Natural killer cell (primary cell): Measurements from ENCODE around the gene FUBP1. TPM values are rescaled to one million over a fixed set of nuclear protein-coding genes. Genes with fewer than 3 reads are reported as not detected.
A peak's percentile ranks its signal among the peaks of the same experiment; 100 is the strongest.
"Not testable (repeated sequence)": the region's sequence is repeated elsewhere in the genome, so short reads cannot be mapped to it uniquely, and the experiment has no call there.

Experiments
- ATAC-seq, 3 donors: fragments of 150-1000 bp in 2 of 3; fragments of 200-7000 bp in 1 of 3; cut with Tn5 transposase; 1 replicate in 1 of 3; 2 replicates in 2 of 3; pipeline ENCODE4 v1.10.0; 2021; ENCODE audit warnings: mild to moderate bottlenecking in 2 of 3, moderate library complexity in 2 of 3
- DNase-seq, 2 donors: peaks; one replicate each; pipeline versions ENCODE4 v3.0.0 to v3.0.0-alpha.2; 2013 to 2021; ENCODE audit warnings: mixed read lengths in 1 of 2
- H3K27ac ChIP-seq: one replicate; pipeline ENCODE4 v1.5.1; 2013; ENCODE audit warnings: mild to moderate bottlenecking, low read length
- H3K27me3 ChIP-seq: one replicate; pipeline ENCODE4 v1.6.1; 2013; ENCODE audit warnings: low read length; ENCODE audit not compliant: control insufficient read depth, insufficient read depth
- H3K36me3 ChIP-seq: one replicate; pipeline ENCODE4 v1.6.1; 2013; ENCODE audit warnings: low read length; ENCODE audit not compliant: control insufficient read depth, insufficient read depth
- H3K4me1 ChIP-seq: one replicate; pipeline ENCODE4 v1.6.1; 2013; ENCODE audit warnings: low read length; ENCODE audit not compliant: control insufficient read depth, insufficient read depth
- H3K4me3 ChIP-seq: one replicate; pipeline ENCODE4 v1.5.1; 2013; ENCODE audit warnings: low read length
- H3K9me3 ChIP-seq: one replicate; pipeline ENCODE4 v1.6.1; 2013; ENCODE audit warnings: low read length; ENCODE audit not compliant: control insufficient read depth, insufficient read depth
- H3K27ac Mint-ChIP-seq, 2 donors: one replicate each; pipeline ENCODE4 v1.8.0; 2022; ENCODE audit warnings: mild to moderate bottlenecking in 2 of 2, mixed read lengths in 2 of 2, moderate library complexity in 1 of 2
- H3K27me3 Mint-ChIP-seq, 2 donors: one replicate each; pipeline ENCODE4 v1.8.0; 2022; ENCODE audit warnings: low read depth in 2 of 2, mixed read lengths in 2 of 2
- H3K36me3 Mint-ChIP-seq: one replicate; pipeline ENCODE4 v1.8.0; 2022; ENCODE audit warnings: mixed read lengths
- H3K4me1 Mint-ChIP-seq, 2 donors: one replicate each; pipeline ENCODE4 v1.8.0; 2022; ENCODE audit warnings: mixed read lengths in 2 of 2
- H3K4me3 Mint-ChIP-seq: one replicate; pipeline ENCODE4 v1.8.0; 2022; ENCODE audit warnings: mild to moderate bottlenecking, moderate library complexity, mixed read lengths
- H3K9me3 Mint-ChIP-seq, 2 donors: one replicate each; pipeline ENCODE4 v1.8.0; 2022; ENCODE audit warnings: mixed read lengths in 2 of 2
- CTCF ChIP-seq: fragments of 200-600 bp; IDR thresholded peaks from one replicate; pipeline ENCODE4 v1.8.0; 2022; ENCODE audit warnings: antibody characterized with exemption
- whole genome bisulfite sequencing: methylation state at CpG from one replicate; pipeline ENCODE4 v1.1.7; 2013; ENCODE audit warnings: missing lambda C conversion rate; ENCODE audit not compliant: insufficient coverage; 5-methylcytosine and 5-hydroxymethylcytosine counted together
- intact Hi-C: fragments of 100-400 bp; cut with micrococcal nuclease; formaldehyde crosslinking; loops from one replicate; pipeline ENCODE4 v1.14.2; 2022
- total RNA-seq, 4 donors: library from RNA; stranded (reverse); fragments of 120-200 nt in 1 of 4; gene quantifications; one replicate each; pipeline versions ENCODE4 v1.2.3 to v1.2.4, GENCODE V29; 2013 to 2022

FUBP1 gene
- total RNA-seq = 100 to 1,000 TPM; 247 to 285 (median 249) TPM
- 265 TPM for total RNA-seq (2013)

DNA sequence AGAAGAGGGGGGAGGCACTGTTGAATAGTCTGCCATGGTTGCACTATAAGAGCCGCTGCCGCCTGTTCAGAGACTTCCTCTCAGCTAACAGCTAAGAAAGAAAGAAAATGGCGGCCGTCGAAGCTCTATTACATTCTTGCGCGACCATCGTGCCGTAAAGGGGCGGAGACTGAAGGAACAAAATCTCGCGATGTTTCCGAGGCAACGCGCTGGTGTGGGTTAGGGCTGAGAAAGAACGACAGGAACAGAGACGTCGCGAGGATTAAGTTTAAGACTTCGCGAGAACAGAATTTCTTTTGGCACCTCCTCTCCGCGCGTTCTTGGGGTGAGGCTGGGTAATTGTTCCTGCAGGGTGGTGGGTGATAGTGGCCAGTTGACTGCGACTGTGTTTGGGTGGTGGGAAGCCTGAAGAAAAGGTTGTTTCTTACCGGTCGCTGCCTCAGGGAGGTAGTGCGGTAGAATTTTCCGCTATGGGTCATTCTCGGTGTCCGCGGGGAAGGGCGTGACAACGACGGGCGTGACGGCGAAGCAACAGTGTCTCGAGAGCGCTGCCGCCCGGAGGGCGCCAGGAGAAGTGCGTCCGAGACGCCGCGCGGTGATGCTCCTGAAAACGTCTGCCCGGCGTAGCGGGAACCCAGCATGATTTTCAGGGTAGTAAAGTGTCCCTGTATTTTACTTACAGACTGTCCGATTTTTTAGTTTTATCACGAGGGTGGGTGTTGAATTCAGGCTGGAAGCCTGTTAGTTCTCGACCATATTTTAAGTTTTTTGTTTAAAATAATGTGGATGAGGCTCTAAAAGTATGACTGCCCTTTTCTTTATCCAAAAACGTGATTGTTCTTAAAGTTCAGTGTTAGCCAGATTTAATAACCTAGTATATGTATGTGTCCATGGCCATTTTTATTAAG, at the start of gene FUBP1:
TSS of gene FUBP1 (minus strand) at position 104 of the 908 bp plus-strand sequence. CDS start at position 36, 68 bp downstream.
- no peaks in the 10 kb centered on the region for H3K27me3 Mint-ChIP-seq
- no peak within 1 kb of the TSS for H3K4me3 Mint-ChIP-seq
- peaks cover 18% of the 10 kb centered on the region for H3K4me1 ChIP-seq
- no peaks in the 10 kb centered on the region for H3K9me3 ChIP-seq
- no peaks in the 10 kb centered on the region for H3K36me3 Mint-ChIP-seq
- no peaks in the 10 kb centered on the region for H3K27me3 ChIP-seq
- under 1% methylated on average over 57 of the region's 57 CpGs for whole genome bisulfite sequencing
- H3K27ac ChIP-seq = peak within 1 kb of the TSS; percentile 93
- peak; percentile 76 to 89 (median 77) for ATAC-seq
- DNase-seq = peak; percentile 90 to 100
- peak within 1 kb of the TSS; percentile 87 for H3K4me3 ChIP-seq
- peaks cover 28 to 39% of the 10 kb centered on the region in 2 donors for H3K4me1 Mint-ChIP-seq
- peaks cover 6% of the 10 kb centered on the region for H3K36me3 ChIP-seq
- TF ChIP-seq CTCF = peak; percentile 65
- no peaks in the 10 kb centered on the region for H3K9me3 Mint-ChIP-seq
- intact Hi-C loops = loop anchor here (1.0 to 2.0 kb wide), 3 partner anchors 25 to 297 kb away; partner anchors contain the start of genes DNAJB4, USP33 and ZZZ3
- H3K27ac Mint-ChIP-seq = no peak within 1 kb of the TSS

DNA sequence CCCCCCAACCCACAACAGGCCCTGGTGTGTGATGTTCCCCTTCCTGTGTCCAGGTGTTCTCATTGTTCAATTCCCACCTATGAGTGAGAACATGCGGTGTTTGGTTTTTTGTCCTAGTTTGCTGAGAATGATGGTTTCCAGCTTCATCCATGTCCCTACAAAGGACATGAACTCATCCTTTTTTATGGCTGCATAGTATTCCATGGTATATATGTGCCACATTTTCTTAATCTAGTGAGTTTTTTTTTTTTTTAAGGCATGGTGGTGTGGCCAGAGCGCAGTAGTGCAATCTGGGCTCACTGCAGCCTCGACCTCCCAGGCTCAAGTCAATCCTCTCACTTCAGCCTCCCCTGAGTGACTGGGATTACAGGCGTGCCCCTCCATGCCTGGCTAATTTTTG, 42.3 kb upstream of the FUBP1 start:
- H3K36me3 Mint-ChIP-seq, H3K9me3 Mint-ChIP-seq, H3K4me3 Mint-ChIP-seq, H3K27ac ChIP-seq, intact Hi-C loops, H3K9me3 ChIP-seq, H3K27me3 Mint-ChIP-seq, H3K36me3 ChIP-seq, H3K4me3 ChIP-seq, H3K27me3 ChIP-seq, H3K4me1 Mint-ChIP-seq, DNase-seq, ATAC-seq, H3K4me1 ChIP-seq, H3K27ac Mint-ChIP-seq: not testable (repeated sequence)
- 90% methylated on average over 2 of the region's 4 CpGs for WGBS

- intact Hi-C loops = no loop called here
- H3K9me3 ChIP-seq = no peaks in the 10 kb centered on the region
- TF ChIP-seq CTCF = no peak
- H3K4me3 ChIP-seq = no peak overlapping the region
- H3K4me1 Mint-ChIP-seq = no peaks in the 10 kb centered on the region
- no peak overlapping the region for H3K27ac Mint-ChIP-seq
- H3K9me3 Mint-ChIP-seq = no peaks in the 10 kb centered on the region
- no peak overlapping the region for H3K27ac ChIP-seq
- H3K27me3 ChIP-seq = no peaks in the 10 kb centered on the region
- H3K4me3 Mint-ChIP-seq = no peak overlapping the region
- H3K36me3 ChIP-seq = peaks cover 2% of the 10 kb centered on the region
- H3K36me3 Mint-ChIP-seq = no peaks in the 10 kb centered on the region
- no peaks in the 10 kb centered on the region for H3K27me3 Mint-ChIP-seq
- WGBS = 89% methylated on average over 1 of the region's 1 CpG
- no peak for DNase-seq
- no peak for ATAC-seq
- H3K4me1 ChIP-seq = no peaks in the 10 kb centered on the region
These were observed 40.2 kb upstream of the FUBP1 start for GRCh38 chr1:78019024-78019423.

GRCh38 chr1:78015148-78015547, 36.3 kb upstream of the FUBP1 start:
- no peak for TF ChIP-seq CTCF
- intact Hi-C loops = no loop called here
- Histone ChIP-seq H3K27ac (no peak overlapping the region), H3K4me3 (no peak overlapping the region), H3K9me3 (no peaks in the 10 kb centered on the region), H3K36me3 (peaks cover 2% of the 10 kb centered on the region), H3K27me3 (no peaks in the 10 kb centered on the region), H3K4me1 (no peaks in the 10 kb centered on the region)
- no peaks in the 10 kb centered on the region for H3K9me3 Mint-ChIP-seq
- ATAC-seq (no peak), DNase-seq (no peak)
- H3K36me3 Mint-ChIP-seq = no peaks in the 10 kb centered on the region
- no peak overlapping the region for H3K27ac Mint-ChIP-seq
- H3K27me3 Mint-ChIP-seq = no peaks in the 10 kb centered on the region
- no peaks in the 10 kb centered on the region for H3K4me1 Mint-ChIP-seq
- H3K4me3 Mint-ChIP-seq = no peak overlapping the region
